Measurements from ENCODE around the gene DCAF15. TPM values are rescaled to one million over a fixed set of nuclear protein-coding genes. Genes with fewer than 3 reads are reported as not detected.

Gene DCAF15
- total RNA-seq, 3 donors from 2014 or later (not counting 1 experiment from before 2014, with no cell fraction given), result 121 to 149 (median 124) TPM

GRCh38 chr19:14005349-14006084 lies 53.2 kb downstream of the DCAF15 start:
- Histone ChIP-seq H3K4me3 (ENCODE audit: low read length) (peak overlapping the region; percentile 77), H3K36me3 (ENCODE audit: control insufficient read depth, insufficient read depth, low read length) (no peaks in the 10 kb centered on the region), H3K9me3 (ENCODE audit: control insufficient read depth, insufficient read depth, low read length) (no peaks in the 10 kb centered on the region), H3K27ac (ENCODE audit: low read length) (peak overlapping the region; percentile 99), H3K4me1 (ENCODE audit: control insufficient read depth, insufficient read depth, low read length) (peaks cover 55% of the 10 kb centered on the region), H3K27me3 (ENCODE audit: control insufficient read depth, insufficient read depth, low read length) (no peaks in the 10 kb centered on the region)
- Mint-ChIP-seq H3K36me3 (no peaks in the 10 kb centered on the region), H3K9me3 (no peaks in the 10 kb centered on the region), H3K4me3 (peak overlapping the region; percentile 95), H3K27ac (peak overlapping the region; percentile 99), H3K4me1 (peaks cover 32 to 48% of the 10 kb centered on the region in 2 donors), H3K27me3 (ENCODE audit: low read depth in 2 of 2) (no peaks in the 10 kb centered on the region)
- ATAC-seq (peak; percentile 58 to 76 (median 66)), DNase-seq (peak; percentile 90 to 95)
- intact Hi-C loops (cut with micrococcal nuclease), result loop anchor here (1.0 to 5.0 kb wide), 4 partner anchors 19 to 75 kb away; partner anchors contain the start of gene DCAF15
- TF ChIP-seq, protein P1, sequence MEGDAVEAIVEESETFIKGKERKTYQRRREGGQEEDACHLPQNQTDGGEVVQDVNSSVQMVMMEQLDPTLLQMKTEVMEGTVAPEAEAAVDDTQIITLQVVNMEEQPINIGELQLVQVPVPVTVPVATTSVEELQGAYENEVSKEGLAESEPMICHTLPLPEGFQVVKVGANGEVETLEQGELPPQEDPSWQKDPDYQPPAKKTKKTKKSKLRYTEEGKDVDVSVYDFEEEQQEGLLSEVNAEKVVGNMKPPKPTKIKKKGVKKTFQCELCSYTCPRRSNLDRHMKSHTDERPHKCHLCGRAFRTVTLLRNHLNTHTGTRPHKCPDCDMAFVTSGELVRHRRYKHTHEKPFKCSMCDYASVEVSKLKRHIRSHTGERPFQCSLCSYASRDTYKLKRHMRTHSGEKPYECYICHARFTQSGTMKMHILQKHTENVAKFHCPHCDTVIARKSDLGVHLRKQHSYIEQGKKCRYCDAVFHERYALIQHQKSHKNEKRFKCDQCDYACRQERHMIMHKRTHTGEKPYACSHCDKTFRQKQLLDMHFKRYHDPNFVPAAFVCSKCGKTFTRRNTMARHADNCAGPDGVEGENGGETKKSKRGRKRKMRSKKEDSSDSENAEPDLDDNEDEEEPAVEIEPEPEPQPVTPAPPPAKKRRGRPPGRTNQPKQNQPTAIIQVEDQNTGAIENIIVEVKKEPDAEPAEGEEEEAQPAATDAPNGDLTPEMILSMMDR (IDR thresholded peaks at IDR 0.05), result no peak
- 3% methylated on average over 50 of the region's 50 CpGs for WGBS (ENCODE audit: insufficient coverage)

DNA sequence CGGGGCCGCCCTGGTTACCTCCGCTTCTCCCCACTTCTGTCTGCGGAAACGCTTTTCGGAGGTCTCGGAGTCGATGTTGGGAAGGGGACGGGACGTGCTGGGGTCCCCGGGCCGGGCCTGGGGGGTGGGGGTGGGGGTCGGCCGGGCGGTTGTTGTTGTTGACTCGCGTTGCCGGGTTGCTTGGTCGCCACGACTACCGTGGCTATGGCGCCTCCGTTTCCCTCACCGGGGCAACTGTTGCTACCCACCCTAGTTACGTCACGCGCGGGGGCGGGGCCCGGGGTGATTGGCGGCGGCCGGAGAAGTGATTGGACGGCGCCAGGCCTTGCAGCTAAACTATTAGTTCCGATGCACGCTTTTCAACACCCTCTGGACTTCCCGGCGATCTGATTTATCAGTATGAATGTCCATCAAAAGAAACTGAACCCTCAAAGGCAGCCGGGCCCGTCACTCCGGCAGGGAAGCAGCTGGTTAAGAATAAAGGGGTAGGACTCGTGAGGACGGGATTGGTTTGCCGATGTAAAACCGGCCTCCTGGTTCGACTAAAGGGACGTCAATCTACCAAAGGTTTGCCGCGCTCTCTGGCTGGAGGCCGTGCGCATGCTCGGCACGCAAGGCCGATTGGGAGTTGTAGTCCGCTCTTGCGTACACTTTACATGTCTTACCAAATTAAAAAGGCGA lies 53.9 kb downstream of the DCAF15 start, which contains the start of gene RFX1:
RFX1 (minus strand) TSS at position 236 of the 681 bp plus-strand sequence. CDS start 12,477 bp downstream, outside the sequence.
- Mint-ChIP-seq H3K9me3 (no peaks in the 10 kb centered on the region), H3K27ac (peak within 1 kb of the TSS; percentile 99), H3K27me3 (ENCODE audit: low read depth in 2 of 2) (no peaks in the 10 kb centered on the region), H3K4me3 (peak within 1 kb of the TSS; percentile 95), H3K4me1 (peaks cover 32 to 45% of the 10 kb centered on the region in 2 donors), H3K36me3 (no peaks in the 10 kb centered on the region)
- ATAC-seq, result peak; percentile 66 to 85 (median 74)
- under 1% methylated on average over 58 of the region's 58 CpGs for WGBS (ENCODE audit: insufficient coverage)
- Histone ChIP-seq H3K9me3 (ENCODE audit: control insufficient read depth, insufficient read depth, low read length) (no peaks in the 10 kb centered on the region), H3K27ac (ENCODE audit: low read length) (peak within 1 kb of the TSS; percentile 99), H3K27me3 (ENCODE audit: control insufficient read depth, insufficient read depth, low read length) (no peaks in the 10 kb centered on the region), H3K36me3 (ENCODE audit: control insufficient read depth, insufficient read depth, low read length) (no peaks in the 10 kb centered on the region), H3K4me3 (ENCODE audit: low read length) (peak within 1 kb of the TSS; percentile 77), H3K4me1 (ENCODE audit: control insufficient read depth, insufficient read depth, low read length) (peaks cover 48% of the 10 kb centered on the region)
- intact Hi-C loops (cut with micrococcal nuclease), result loop anchor here (1.0 to 5.0 kb wide), 4 partner anchors 20 to 75 kb away; partner anchors contain the start of gene DCAF15
- TF ChIP-seq, protein P1 (IDR thresholded peaks at IDR 0.05), result no peak
- peak; percentile 99 to 100 for DNase-seq

- H3K36me3 ChIP-seq (ENCODE audit: control insufficient read depth, insufficient read depth, low read length), result no peaks in the 10 kb centered on the region
- no peaks in the 10 kb centered on the region for H3K27me3 ChIP-seq (ENCODE audit: control insufficient read depth, insufficient read depth, low read length)
- no peaks in the 10 kb centered on the region for H3K9me3 ChIP-seq (ENCODE audit: control insufficient read depth, insufficient read depth, low read length)
- Mint-ChIP-seq H3K4me1 (peaks cover 32 to 40% of the 10 kb centered on the region in 2 donors), H3K9me3 (no peaks in the 10 kb centered on the region), H3K27ac (peak overlapping the region; percentile 99), H3K36me3 (no peaks in the 10 kb centered on the region), H3K4me3 (peak overlapping the region; percentile 95), H3K27me3 (ENCODE audit: low read depth in 2 of 2) (no peaks in the 10 kb centered on the region)
- intact Hi-C loops (cut with micrococcal nuclease), result loop anchor here (1.0 to 5.0 kb wide), 4 partner anchors 21 to 74 kb away; partner anchors contain the start of gene DCAF15
- WGBS (ENCODE audit: insufficient coverage), result under 1% methylated on average over 53 of the region's 56 CpGs
- H3K4me1 ChIP-seq (ENCODE audit: control insufficient read depth, insufficient read depth, low read length), result peaks cover 40% of the 10 kb centered on the region
- peak overlapping the region; percentile 99 for H3K27ac ChIP-seq (ENCODE audit: low read length)
- peak; percentile 16 to 25 (median 18) for ATAC-seq
- DNase-seq, result no peak
- H3K4me3 ChIP-seq (ENCODE audit: low read length), result peak overlapping the region; percentile 77
- TF ChIP-seq, protein P1 (IDR thresholded peaks at IDR 0.05), result no peak
These were observed 54.7 kb downstream of the DCAF15 start for GRCh38 chr19:14006766-14007562.

Other genes starting within 250 kb of the DCAF15 start
- 10 to 100 TPM; 25.7 to 35.4 (median 26.7) TPM for gene MRI1, start 188.0 kb upstream of the DCAF15 start, total RNA-seq
- 10 to 100 TPM; 52.2 to 56.6 (median 54.7) TPM for gene C19orf53, start 178.1 kb upstream of the DCAF15 start, total RNA-seq
- 1 to 10 TPM; 5.8 to 5.9 (median 5.9) TPM for gene ZSWIM4, start 157.1 kb upstream of the DCAF15 start, total RNA-seq
- gene NANOS3, start 75.4 kb upstream of the DCAF15 start, total RNA-seq, result 1 to 10 TPM; 2.6 to 6.3 (median 3.0) TPM
- 1 to 10 TPM; 3.8 to 7.7 (median 4.0) TPM for gene BRME1, start 46.4 kb upstream of the DCAF15 start, total RNA-seq
- gene CC2D1A, start 46.3 kb upstream of the DCAF15 start, total RNA-seq, result 10 to 100 TPM; 42.8 to 49.3 (median 48.4) TPM
- under 1 TPM in 1 of 3 donors, not detected in 2; 0.61 TPM for gene PODNL1, start 14.1 kb upstream of the DCAF15 start, total RNA-seq
- gene RFX1, start 53.8 kb downstream of the DCAF15 start, total RNA-seq, result 10 to 100 TPM; 26.0 to 31.8 (median 30.5) TPM
- not detected for gene RLN3, start 75.6 kb downstream of the DCAF15 start, total RNA-seq
- gene IL27RA, start 79.3 kb downstream of the DCAF15 start, total RNA-seq, result 10 to 100 TPM; 38.4 to 61.1 (median 58.0) TPM
- gene PALM3, start 109.6 kb downstream of the DCAF15 start, total RNA-seq, result not detected
- 1 to 10 TPM; 2.4 to 4.1 (median 2.4) TPM for gene MISP3, start 120.3 kb downstream of the DCAF15 start, total RNA-seq
- gene C19orf67, start 133.3 kb downstream of the DCAF15 start, total RNA-seq, result under 1 TPM in 2 of 3 donors, not detected in 1; 0.35 to 0.53 TPM
- 10 to 100 TPM; 30.8 to 33.0 (median 30.9) TPM for gene SAMD1, start 138.2 kb downstream of the DCAF15 start, total RNA-seq
- gene PRKACA, start 165.3 kb downstream of the DCAF15 start, total RNA-seq, result 10 to 100 TPM; 68.6 to 71.8 (median 69.3) TPM
- gene ASF1B, start 184.1 kb downstream of the DCAF15 start, total RNA-seq, result 1 to 10 TPM; 4.5 to 5.5 (median 4.8) TPM